ENCODE data around the gene KIF21A. TPM values are rescaled to one million over a fixed set of nuclear protein-coding genes. Genes with fewer than 3 reads are reported as not detected.

Gene KIF21A
- total RNA-seq, 4 donors from 2014 or later, result 2.4 to 32.0 (median 17.5) TPM

- Histone ChIP-seq H3K9me3 (no peaks in the 10 kb centered on the region), H3K27ac (no peak overlapping the region), H3K36me3 (no peaks in the 10 kb centered on the region), H3K27me3 (no peaks in the 10 kb centered on the region), H3K4me1 (no peaks in the 10 kb centered on the region), H3K4me3 (no peak overlapping the region)
- intact Hi-C loops (cut with DNase I; ENCODE audit: low total_unique reads), result no loop called here
- no peak for TF ChIP-seq POLR2A (IDR thresholded peaks at IDR 0.05)
- TF ChIP-seq CTCF (IDR thresholded peaks at IDR 0.05), result no peak
- DNase-seq, result no peak
These were observed 52.2 kb downstream of the KIF21A start for GRCh38 chr12:39390752-39391151.

GRCh38 chr12:39389399-39390150 is 53.3 kb downstream of the KIF21A start:
- H3K9me3 ChIP-seq, result no peaks in the 10 kb centered on the region
- TF ChIP-seq CTCF (IDR thresholded peaks at IDR 0.05) (no peak), POLR2A (IDR thresholded peaks at IDR 0.05) (no peak)
- H3K4me1 ChIP-seq, result no peaks in the 10 kb centered on the region
- H3K27ac ChIP-seq, result no peak overlapping the region
- H3K36me3 ChIP-seq, result no peaks in the 10 kb centered on the region
- intact Hi-C loops (cut with DNase I; ENCODE audit: low total_unique reads), result no loop called here
- H3K27me3 ChIP-seq, result no peaks in the 10 kb centered on the region
- H3K4me3 ChIP-seq, result no peak overlapping the region
- DNase-seq, result no peak

- no peaks in the 10 kb centered on the region for H3K27me3 ChIP-seq
- H3K27ac ChIP-seq, result no peak overlapping the region
- DNase-seq, result no peak
- H3K36me3 ChIP-seq, result no peaks in the 10 kb centered on the region
- H3K9me3 ChIP-seq, result no peaks in the 10 kb centered on the region
- no peak overlapping the region for H3K4me3 ChIP-seq
- no peaks in the 10 kb centered on the region for H3K4me1 ChIP-seq
- intact Hi-C loops (cut with DNase I; ENCODE audit: low total_unique reads), result no loop called here
- no peak for TF ChIP-seq POLR2A (IDR thresholded peaks at IDR 0.05)
- no peak for TF ChIP-seq CTCF (IDR thresholded peaks at IDR 0.05)
These were observed 56.6 kb downstream of the KIF21A start for GRCh38 chr12:39386335-39386734.

- Histone ChIP-seq H3K4me1 (no peaks in the 10 kb centered on the region), H3K4me3 (no peak overlapping the region), H3K27me3 (no peaks in the 10 kb centered on the region), H3K27ac (no peak overlapping the region), H3K9me3 (no peaks in the 10 kb centered on the region), H3K36me3 (no peaks in the 10 kb centered on the region)
- TF ChIP-seq POLR2A (IDR thresholded peaks at IDR 0.05), result no peak
- TF ChIP-seq CTCF (IDR thresholded peaks at IDR 0.05), result no peak
- intact Hi-C loops (cut with DNase I; ENCODE audit: low total_unique reads), result no loop called here
- no peak for DNase-seq
These were observed 59.8 kb downstream of the KIF21A start for GRCh38 chr12:39383114-39383513.

GRCh38 chr12:39380090-39380489 is 62.8 kb downstream of the KIF21A start:
- Histone ChIP-seq H3K27ac (no peak overlapping the region), H3K27me3 (no peaks in the 10 kb centered on the region), H3K36me3 (no peaks in the 10 kb centered on the region), H3K4me3 (no peak overlapping the region), H3K4me1 (no peaks in the 10 kb centered on the region), H3K9me3 (no peaks in the 10 kb centered on the region)
- TF ChIP-seq CTCF (IDR thresholded peaks at IDR 0.05) (no peak), POLR2A (IDR thresholded peaks at IDR 0.05) (no peak)
- no peak for DNase-seq
- intact Hi-C loops (cut with DNase I; ENCODE audit: low total_unique reads), result no loop called here
